ENCODE results near the gene LAMA3.

GRCh38 chr18:23934863-23935262 is 245.6 kb downstream of the LAMA3 start:
- TF ChIP-seq, protein P1, sequence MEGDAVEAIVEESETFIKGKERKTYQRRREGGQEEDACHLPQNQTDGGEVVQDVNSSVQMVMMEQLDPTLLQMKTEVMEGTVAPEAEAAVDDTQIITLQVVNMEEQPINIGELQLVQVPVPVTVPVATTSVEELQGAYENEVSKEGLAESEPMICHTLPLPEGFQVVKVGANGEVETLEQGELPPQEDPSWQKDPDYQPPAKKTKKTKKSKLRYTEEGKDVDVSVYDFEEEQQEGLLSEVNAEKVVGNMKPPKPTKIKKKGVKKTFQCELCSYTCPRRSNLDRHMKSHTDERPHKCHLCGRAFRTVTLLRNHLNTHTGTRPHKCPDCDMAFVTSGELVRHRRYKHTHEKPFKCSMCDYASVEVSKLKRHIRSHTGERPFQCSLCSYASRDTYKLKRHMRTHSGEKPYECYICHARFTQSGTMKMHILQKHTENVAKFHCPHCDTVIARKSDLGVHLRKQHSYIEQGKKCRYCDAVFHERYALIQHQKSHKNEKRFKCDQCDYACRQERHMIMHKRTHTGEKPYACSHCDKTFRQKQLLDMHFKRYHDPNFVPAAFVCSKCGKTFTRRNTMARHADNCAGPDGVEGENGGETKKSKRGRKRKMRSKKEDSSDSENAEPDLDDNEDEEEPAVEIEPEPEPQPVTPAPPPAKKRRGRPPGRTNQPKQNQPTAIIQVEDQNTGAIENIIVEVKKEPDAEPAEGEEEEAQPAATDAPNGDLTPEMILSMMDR (IDR thresholded peaks at IDR 0.05) = no peak
- TF ChIP-seq EZH2 (IDR thresholded peaks at IDR 0.05) = no peak

All from neural progenitor cell (in vitro differentiated cells).